ENCODE data around the gene CBY3.
"Not testable (repeated sequence)": the region's sequence is repeated elsewhere in the genome, so short reads cannot be mapped to it uniquely, and the experiment has no call there.

The CBY3 gene

DNA sequence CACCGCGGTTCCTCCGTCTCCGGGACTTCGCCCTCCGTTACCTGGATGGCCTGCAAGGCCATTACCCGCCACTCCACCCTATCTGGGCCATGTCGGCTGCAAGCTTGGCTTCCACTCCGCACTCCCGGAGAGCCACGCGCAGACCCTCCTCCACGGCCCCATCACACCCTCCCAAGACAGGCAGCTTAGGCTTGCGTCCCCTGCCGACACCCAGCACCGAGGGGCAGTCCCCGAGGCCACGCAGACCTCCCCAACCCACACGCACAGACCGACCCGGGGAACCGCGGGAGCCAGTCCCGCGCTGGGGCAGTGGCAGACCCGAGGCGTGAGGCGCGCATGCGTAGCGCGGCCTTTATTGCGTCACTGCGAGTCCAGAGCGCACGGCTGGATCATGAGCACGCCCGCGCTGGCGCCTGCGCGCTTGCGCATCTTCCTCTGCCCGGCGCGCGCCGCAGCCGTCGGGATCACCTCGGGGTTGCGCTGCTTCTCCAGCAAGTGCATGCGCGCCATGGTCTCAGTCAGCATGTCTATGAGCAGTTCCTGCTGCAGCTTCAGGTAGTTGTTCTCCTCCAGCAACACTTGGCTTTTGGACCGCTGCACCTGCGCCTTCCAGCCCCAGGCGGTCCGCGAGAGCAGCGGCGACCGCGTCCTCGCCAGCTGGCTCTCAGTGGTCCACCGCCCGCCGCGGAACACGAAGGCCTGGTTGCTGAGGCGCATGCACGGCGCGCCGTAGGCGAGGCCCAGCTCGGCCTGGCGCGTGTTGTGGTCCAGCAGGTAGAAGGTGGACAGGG, 2.4 kb downstream of the CBY3 start:
- DNase-seq, result peak; percentile 41 to 97 (median 87)

DNA sequence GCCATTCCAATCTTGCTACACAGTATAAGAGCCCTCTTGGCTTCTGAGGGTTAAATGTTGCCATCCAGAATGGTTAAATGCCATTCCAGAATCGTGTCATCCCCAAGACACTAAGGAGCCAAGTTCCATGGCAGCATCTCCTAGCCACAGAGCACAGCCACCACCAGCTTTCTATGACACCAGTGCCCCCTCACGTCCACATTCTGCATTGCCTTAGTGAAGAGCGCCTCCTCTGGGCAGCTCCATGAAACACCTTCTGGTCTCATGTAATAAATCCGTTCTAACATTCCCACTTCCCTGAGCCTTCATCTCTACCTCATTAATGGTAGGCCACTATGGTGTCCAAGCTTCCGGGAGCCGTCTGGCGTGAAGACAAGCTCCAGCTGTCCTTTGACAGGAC, 12.4 kb downstream of the CBY3 start:
- peak in 11 of 56 donors; percentile 3 to 40 (median 15) for DNase-seq

DNA sequence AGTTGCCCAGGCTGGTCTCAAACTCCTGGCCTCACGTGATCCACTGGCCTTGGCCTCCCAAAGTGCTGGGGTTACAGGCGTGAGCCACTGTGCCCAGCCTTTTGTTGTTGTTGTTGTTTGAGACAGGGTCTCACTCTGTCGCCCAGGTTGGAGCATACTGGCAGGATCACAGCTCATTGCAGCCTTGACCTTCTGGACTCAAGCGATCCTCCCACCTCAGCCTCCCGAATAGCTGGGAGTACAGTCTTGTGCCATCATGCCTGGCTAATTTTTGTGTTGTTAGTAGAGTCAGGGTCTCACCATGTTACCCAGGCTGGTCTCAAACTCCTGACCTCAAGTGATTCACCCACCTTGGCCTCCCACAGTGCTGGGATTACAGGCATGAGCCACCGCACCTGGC, 19.2 kb downstream of the CBY3 start:
- not testable (repeated sequence) for DNase-seq

DNA sequence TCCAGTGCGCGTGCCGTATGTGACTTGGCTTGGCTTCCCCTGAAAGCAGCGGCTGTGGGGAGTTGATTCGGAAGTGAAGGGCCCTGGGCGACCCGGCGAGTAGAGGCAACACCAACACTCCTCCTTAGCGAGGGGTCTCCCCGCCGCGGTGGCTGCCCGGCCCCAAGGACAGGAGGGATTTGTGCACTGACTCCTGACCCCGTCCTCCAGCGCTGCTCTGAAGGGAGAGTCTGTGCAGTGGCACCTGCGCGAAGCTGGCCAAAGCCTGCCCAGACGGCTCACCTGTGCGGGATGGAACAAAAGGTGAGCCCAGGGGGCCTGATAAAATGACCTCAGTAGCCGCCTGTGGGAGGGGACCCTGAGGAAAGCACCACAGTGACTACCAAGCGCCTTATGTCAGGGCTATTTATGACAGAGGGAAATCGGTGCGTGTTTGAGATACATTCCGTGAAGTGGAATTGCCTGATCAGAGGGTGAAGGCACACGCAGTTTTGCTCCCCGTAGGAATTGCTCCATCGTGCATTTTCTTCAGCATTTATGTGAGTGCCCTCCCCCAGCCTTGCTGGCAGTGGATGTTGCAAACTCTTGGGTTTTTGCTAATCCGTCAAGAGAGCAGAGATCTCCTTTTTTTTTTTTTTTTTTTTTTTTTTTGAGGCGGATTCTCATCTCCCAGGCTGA, 22.5 kb downstream of the CBY3 start:
- peak in 2 of 56 donors; percentile 5 to 8 for DNase-seq

DNA sequence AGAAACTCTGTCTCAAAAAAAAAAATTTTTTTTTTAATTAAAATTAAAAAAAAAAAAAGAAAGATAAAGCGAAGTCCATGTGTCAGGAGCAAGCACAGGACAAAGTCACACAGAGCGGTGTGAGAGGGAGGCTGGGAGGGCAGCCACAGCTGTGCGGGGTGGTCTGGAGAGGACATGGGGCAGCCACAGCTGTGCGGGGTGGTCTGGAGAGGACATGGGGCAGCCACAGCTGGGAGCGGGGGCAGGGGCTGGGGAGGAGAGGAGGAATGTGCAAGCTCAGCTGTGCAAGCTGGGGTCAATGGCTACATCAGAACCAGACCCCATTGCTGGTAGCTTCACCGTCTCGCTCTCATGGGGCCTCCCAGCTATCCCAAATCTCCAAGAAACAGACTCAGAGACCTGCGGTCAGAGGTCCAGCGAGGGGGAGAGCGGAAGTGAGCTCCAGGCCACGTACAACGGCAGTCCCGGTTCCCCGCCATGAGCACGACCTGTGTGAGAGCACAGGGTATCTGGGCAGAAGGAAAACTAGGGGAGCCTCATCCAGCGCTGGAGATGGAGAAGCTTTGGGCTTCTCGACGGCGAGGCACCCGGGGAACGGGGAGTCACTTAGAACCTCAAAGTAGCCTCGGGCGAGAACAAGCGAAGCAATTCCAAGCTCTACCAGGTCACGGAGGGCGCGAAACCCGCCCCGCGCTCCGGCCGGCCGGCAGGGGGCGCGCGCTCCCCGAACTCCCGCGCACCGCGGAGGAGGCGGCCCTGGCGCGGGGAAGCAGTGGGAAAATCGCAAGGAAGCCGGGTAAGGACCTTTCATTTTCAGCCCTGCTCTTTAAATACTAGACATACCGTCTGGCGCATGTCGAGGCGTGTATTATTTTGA, 23.3 kb downstream of the CBY3 start:
- not testable (repeated sequence) for DNase-seq

DNA sequence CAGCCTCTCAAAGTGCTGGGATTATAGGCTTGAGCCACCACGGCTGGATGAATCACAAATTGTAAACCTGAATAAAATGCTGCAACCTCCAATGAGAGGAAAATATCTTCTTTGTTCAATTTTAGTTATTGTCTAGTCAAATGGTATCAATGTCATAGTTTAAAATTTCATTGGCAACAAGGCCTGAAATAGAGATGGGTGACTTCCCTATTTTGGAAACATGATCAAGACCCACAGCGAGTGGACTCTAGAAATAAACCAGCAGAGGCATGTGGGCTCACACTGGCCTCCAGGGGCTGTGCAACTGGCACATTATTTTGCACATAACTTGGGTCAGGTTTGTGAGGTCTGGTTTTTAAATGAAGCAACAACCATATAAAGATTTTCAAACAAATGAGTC, 27.7 kb downstream of the CBY3 start:
- not testable (repeated sequence) for DNase-seq

DNA sequence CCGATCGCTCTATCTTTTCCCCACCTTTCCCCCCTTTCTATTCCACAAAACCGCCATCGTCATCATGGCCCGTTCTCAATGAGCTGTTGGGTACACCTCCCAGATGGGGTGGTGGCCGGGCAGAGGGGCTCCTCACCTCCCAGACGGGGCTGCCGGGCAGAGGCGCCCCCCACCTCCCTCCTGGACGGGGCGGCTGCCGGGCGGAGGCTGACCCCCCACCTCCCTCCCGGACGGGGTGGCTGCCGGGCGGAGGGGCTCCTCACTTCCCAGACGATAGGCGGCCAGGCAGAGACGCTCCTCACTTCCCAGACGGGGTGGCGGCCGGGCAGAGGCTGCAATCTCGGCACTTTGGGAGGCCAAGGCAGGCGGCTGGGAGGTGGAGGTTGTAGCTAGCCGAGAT, 30.6 kb downstream of the CBY3 start:
- DNase-seq, result not testable (repeated sequence)

DNA sequence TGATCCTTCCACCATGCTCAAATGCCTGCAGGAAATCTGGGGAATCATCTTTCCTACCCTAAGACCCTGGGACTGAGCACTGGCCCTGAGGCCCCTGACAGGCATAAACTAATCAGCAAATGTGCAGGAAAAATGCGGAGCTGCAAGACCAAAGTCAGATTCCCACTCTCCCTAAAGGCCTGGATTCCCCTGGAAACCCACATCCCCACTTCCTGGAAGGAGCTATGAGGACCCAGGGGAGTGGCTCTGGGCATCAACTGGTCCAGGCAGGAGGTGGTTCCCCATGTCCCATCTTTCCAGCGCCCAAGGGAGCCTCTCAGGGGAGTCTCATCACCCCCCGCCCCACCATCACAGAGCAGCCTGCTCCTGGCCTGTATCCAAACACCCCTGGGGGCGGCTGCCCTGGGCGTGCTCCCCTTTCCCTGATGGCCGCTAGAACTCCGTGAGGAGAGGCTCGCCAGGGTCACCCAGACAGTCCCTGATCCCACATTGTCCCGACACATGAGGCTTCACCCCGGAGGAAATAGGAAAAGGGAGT, 31.6 kb downstream of the CBY3 start:
- not testable (repeated sequence) for DNase-seq

DNA sequence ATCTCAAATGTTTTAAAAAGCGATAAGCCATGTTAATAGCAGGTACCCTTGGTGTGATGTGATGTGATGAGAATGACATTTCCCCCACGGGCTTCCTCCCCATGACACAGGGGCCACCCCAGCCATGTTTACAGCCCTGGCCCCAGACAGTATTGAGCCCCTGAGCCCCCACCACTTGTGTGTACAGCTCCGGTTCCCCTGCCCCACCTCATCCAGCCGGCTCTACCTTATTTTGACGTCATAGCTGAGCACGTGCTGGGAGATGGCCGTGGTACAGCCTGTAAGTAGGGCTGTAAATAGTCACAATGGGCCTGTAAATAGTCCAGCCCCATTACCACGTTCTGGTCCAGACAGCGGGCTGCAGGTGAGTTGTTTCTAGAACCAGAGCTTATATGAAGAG, 32.4 kb downstream of the CBY3 start:
- DNase-seq, result no peak

DNA sequence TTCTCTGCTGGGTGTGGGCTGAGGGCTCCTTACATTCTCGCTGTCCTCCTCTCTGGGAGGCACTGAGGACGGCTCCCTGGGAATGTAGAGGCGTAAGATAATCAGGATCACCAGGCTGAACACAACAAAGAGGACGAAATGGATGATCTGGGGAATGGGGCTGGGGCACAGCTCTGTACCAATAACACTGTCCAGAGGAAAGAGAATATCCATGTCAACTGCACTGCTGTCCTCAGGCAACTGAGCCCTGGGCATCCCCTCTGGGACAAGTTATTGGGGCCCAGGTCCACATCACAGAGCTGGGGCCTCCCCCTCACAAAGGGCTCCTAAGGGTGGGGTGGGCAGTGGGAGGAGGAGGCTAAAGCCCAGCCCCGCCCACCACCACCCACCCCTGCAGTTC, 36.1 kb downstream of the CBY3 start:
- not testable (repeated sequence) for DNase-seq

DNA sequence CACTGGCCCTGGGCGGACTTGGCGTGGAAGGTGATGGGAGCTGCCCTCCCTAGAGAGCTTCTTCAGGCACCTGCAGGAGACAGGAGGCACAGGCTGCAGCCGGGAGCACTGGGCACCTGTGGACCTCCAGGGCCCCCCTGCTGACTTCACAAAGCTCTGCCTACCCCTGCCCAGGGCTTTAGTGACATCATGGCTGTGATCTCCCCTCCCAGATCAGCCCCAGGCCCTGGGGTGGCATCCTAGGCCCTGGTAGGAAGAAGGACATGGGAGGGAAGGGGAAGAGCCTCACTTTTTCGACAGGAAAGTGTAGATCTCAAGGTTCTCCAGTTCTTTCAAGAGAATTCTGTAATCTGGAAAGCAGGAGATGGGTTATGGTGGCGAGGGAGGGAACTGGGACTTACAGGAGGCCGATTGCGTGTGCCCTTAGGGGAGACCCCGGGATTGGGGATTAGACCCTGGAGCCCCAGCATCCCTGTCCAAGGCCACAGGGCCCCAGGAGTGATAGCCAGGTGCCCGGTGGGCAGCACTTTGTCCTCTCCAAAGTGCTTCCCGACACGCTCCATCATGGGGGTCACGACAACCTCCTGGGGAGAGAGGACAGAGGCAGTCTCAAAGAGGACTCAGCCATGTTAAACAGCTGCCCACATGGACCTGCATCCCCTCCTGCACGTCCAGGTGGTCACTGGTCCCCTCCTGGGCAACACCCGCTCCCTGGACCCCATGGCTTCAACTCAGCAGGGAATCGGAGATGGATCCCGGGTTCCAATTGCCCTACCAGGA, 37.5 kb downstream of the CBY3 start:
- DNase-seq, result not testable (repeated sequence)

DNA sequence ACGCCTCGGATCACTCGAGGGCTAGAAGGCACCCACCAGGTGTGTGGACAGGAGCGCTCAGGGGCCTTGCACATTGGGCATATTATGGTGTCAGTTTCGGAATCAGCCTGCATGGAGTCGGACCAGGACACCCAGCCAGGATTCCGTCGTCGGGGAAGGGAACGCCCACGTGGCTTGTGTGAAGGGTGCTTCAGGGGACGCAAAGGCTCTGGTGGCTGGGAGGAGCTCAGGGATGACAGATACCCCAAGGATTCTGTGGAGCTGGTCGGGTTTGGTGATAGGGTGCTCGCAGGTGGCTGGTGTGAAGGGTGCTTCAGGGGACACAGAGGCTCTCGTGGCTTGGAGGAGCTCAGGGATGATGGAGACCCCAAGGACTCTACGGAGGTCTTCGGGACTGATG, 38.2 kb downstream of the CBY3 start:
- not testable (repeated sequence) for DNase-seq

DNA sequence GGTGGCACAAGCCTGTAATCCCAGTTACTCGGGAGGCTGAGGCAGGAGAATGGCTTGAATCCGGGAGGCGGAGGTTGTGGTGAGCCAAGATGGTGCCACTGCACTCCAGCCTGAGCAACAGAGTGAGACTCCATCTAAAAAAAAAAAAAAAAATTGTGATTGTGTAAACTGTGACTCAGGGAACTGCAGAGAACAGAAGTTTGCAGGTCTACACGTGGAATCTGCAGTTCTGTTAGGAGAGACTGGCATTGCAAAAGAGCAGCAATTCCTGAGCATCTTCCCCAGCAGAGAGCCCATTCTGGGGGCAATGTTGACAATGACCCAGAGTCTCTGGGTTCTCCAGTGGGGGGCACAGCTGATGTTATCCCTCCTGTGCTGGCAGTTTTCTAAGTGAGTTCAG, 39.1 kb downstream of the CBY3 start:
- not testable (repeated sequence) for DNase-seq

DNA sequence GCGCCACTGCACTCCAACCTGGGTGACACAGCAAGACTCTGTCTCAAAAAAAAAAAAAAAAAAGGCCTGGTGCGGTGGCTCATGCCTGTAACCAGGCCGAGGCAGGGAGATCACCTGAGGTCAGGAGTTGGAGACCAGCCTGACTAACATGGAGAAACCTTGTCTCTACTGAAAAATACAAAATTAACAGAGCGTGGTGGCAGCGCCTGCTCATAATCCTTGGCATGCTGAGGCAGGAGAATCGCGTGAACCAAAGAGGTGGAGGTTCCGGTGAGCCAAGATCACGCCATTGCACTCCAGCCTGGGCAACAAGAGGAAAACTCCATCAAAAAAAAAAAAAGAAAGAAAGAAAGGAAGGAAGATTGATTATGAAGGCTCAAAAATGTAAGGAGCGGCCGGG, 41.5 kb downstream of the CBY3 start:
- not testable (repeated sequence) for DNase-seq

DNA sequence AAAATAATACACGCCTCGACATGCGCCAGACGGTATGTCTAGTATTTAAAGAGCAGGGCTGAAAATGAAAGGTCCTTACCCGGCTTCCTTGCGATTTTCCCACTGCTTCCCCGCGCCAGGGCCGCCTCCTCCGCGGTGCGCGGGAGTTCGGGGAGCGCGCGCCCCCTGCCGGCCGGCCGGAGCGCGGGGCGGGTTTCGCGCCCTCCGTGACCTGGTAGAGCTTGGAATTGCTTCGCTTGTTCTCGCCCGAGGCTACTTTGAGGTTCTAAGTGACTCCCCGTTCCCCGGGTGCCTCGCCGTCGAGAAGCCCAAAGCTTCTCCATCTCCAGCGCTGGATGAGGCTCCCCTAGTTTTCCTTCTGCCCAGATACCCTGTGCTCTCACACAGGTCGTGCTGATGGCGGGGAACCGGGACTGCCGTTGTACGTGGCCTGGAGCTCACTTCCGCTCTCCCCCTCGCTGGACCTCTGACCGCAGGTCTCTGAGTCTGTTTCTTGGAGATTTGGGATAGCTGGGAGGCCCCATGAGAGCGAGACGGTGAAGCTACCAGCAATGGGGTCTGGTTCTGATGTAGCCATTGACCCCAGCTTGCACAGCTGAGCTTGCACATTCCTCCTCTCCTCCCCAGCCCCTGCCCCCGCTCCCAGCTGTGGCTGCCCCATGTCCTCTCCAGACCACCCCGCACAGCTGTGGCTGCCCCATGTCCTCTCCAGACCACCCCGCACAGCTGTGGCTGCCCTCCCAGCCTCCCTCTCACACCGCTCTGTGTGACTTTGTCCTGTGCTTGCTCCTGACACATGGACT, 46.3 kb downstream of the CBY3 start:
- not testable (repeated sequence) for DNase-seq

DNA sequence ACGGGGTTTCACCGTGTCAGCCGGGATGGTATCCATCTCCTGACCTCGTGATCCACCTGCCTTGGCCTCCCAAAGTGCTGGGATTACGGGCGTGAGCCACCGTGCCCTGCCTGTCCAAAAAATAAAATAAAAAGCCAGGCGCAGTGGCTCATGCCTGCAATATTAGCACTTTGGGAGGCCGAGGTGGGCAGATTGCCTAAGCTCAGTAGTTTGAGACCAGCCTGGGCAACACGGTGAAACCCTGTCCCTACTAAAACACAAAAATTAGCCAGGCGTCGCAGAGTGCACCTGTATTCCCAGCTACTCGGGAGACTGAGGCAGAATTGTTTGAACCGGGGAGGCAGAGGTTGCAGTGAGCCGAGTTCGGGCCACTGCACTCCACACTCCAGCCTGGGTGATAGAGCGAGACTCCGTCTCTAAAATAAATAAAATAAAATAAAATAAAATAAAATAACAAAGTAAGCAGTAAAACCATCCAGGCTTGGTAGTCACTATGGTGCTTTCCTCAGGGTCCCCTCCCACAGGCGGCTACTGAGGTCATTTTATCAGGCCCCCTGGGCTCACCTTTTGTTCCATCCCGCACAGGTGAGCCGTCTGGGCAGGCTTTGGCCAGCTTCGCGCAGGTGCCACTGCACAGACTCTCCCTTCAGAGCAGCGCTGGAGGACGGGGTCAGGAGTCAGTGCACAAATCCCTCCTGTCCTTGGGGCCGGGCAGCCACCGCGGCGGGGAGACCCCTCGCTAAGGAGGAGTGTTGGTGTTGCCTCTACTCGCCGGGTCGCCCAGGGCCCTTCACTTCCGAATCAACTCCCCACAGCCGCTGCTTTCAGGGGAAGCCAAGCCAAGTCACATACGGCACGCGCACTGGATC, 47.1 kb downstream of the CBY3 start:
- not testable (repeated sequence) for DNase-seq
